ENCODE data around the gene PCDH11X.
"Not testable (repeated sequence)": the region's sequence is repeated elsewhere in the genome, so short reads cannot be mapped to it uniquely, and the experiment has no call there.

The PCDH11X gene

GRCh38 chrX:91779135-91779534 is at the start of gene PCDH11X:
TSS of gene PCDH11X (plus strand) at chrX:91779375. CDS start at chrX:91835505, 56,130 bp downstream.
- DNase-seq (ENCODE audit: low spot score): not testable (repeated sequence)

DNA sequence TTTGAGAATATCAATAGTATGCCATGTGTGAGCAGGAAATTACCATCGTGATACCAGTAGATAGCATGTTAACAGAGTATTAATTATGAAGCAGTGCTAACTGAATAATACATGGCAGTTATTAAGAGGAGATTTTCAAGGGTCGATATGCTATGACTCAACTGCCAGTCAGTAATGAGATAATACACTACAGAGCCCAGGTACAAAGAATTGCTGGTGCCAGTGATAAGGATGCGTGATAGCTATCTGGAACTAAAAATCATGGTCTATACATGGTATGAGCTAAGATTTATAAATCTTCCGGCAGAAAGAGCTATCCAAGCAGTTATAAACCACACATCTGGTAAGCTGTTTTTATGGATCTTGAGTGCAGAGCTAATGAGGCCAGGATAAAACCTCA is 31.7 kb upstream of the PCDH11X start:
- DNase-seq (ENCODE audit: low spot score): not testable (repeated sequence)

GRCh38 chrX:91753022-91753421 is 26.2 kb upstream of the PCDH11X start:
- DNase-seq (ENCODE audit: low spot score): not testable (repeated sequence)

- not testable (repeated sequence) for DNase-seq (ENCODE audit: low spot score)
Measured at GRCh38 chrX:91770619-91771488, 8.3 kb upstream of the PCDH11X start.

DNA sequence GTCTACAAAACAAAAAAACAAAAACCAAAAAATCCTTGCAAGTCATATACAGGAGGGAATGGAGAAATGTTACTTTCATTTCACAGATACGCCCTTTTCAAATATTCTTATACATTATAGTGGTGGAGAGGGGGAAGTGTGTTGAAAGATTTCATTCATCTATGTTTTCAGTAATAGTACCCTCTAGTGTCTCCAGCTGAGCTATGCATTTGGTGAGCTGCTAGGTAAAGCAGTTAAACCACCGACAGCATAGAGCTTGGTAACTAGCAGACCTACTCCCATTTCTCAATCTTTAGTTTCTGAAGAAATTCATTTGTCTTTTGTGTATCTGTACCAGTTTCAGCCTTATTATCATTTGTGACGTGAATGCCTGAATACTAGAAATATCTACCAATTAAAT is 5.2 kb upstream of the PCDH11X start:
- not testable (repeated sequence) for DNase-seq (ENCODE audit: low spot score)

GRCh38 chrX:91780008-91780407 is 833 bp downstream of the PCDH11X start:
- DNase-seq (ENCODE audit: low spot score): not testable (repeated sequence)

- DNase-seq (ENCODE audit: low spot score): not testable (repeated sequence)
Measured at GRCh38 chrX:91780698-91781097, 1.5 kb downstream of the PCDH11X start.

- not testable (repeated sequence) for DNase-seq (ENCODE audit: low spot score)
Measured at GRCh38 chrX:91781553-91782298, 2.6 kb downstream of the PCDH11X start.

GRCh38 chrX:91782825-91783224 is 3.6 kb downstream of the PCDH11X start:
- not testable (repeated sequence) for DNase-seq (ENCODE audit: low spot score)

DNA sequence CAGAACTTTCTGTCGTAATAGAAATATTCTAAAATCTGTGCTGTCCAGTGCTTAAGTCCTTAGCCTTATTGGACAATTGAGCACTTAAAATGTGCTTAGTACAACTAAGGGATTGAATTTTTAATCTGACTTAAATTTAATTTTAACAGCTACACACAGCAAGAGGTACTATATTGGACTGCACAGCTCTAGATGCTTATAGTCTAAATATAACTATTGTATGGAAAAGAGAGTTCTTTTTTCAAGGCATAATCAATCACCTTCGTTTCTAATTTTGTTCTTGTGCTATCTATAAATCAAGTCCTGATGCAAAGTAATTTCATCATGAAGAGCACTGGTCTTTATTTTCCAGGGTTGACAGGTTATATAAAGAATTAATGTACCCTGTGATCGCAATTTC is 38.4 kb downstream of the PCDH11X start:
- not testable (repeated sequence) for DNase-seq (ENCODE audit: low spot score)

DNA sequence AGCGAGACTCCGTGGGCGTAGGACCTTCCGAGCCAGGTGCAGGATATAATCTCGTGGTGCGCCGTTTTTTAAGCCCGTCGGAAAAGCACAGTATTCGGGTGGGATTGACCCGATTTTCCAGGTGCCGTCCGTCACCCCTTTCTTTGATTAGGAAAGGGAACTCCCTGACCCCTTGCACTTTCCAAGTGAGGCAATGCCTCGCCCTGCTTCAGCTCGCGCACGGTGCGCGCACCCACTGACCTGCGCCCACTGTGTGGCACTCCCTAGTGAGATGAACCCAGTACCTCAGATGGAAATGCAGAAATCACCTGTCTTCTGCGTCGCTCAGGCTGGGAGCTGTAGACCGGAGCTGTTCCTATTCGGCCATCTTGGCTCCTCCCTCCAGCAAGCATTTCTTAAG is 46.1 kb downstream of the PCDH11X start:
- DNase-seq (ENCODE audit: low spot score): not testable (repeated sequence)

Data from left forelimb (tissue), 1 donor.